Measurements from ENCODE around the gene MDFI. TPM values are rescaled to one million over a fixed set of nuclear protein-coding genes. Genes with fewer than 3 reads are reported as not detected.

MDFI gene
- polyA plus RNA-seq, 1 of the 3 experiments (the other 2 are of a cell fraction), result 7.0 TPM

- no peak overlapping the region for H3K4me2 ChIP-seq
- no peak overlapping the region for H2AFZ ChIP-seq (ENCODE audit: low read depth)
- H3K27ac ChIP-seq (ENCODE audit: low read depth in 2 of 2, low read length in 1 of 2), result no peak overlapping the region
- no peaks in the 10 kb centered on the region for H3K36me3 ChIP-seq (replicated peaks in 1 of 2; ENCODE audit: control insufficient read depth in 1 of 2, insufficient read depth in 2 of 2, low read length in 1 of 2)
- H3K4me1 ChIP-seq (ENCODE audit: control insufficient read depth in 1 of 2, insufficient read depth in 2 of 2, low read depth in 1 of 2, low read length in 1 of 2), result peaks cover 35 to 42% of the 10 kb centered on the region in 2 experiments
- DNase-seq, result no peak
- H4K20me1 ChIP-seq (ENCODE audit: insufficient read depth), result no peaks in the 10 kb centered on the region
- 79% methylated on average over 4 of the region's 14 CpGs for WGBS (ENCODE audit: low lambda C conversion rate)
- ChIA-PET POLR2A (no interaction called here), CTCF (interaction anchor here (0.9 to 1.5 kb wide), 4 partner anchors 15 to 252 kb away, joined by 3 read pairs; no protein-coding TSS in a partner anchor)
- no peaks in the 10 kb centered on the region for H3K9me3 ChIP-seq
- H3F3A ChIP-seq (replicated peaks; ENCODE audit: insufficient read depth), result peaks cover 33% of the 10 kb centered on the region
- H3K27me3 ChIP-seq (ENCODE audit: insufficient read depth), result no peaks in the 10 kb centered on the region
- H3K79me2 ChIP-seq (ENCODE audit: insufficient read depth), result peaks cover 31% of the 10 kb centered on the region
- TF ChIP-seq NRF1 (IDR thresholded peaks at IDR 0.05; ENCODE audit: low read depth, low read length) (no peak), PBX3 (IDR thresholded peaks at IDR 0.05) (no peak), RFX5 (IDR thresholded peaks at IDR 0.05; ENCODE audit: low read length) (no peak), MEF2A (IDR thresholded peaks at IDR 0.05; ENCODE audit: borderline replicate concordance, low read depth) (no peak), GATA2 (CRISPR knock-in tag; IDR thresholded peaks at IDR 0.05) (no peak), TCF12 (IDR thresholded peaks at IDR 0.05) (no peak), USF1 (IDR thresholded peaks at IDR 0.05; ENCODE audit: borderline replicate concordance, low read depth) (no peak), EP300 (IDR thresholded peaks at IDR 0.05; ENCODE audit: borderline replicate concordance in 1 of 2, low read depth in 1 of 2, low read length in 1 of 2) (no peak), RAD21 (IDR thresholded peaks at IDR 0.05; ENCODE audit: low read length) (no peak), TAF1 (IDR thresholded peaks at IDR 0.05; ENCODE audit: borderline replicate concordance, low read depth, low read length) (no peak), ZBTB33 (IDR thresholded peaks at IDR 0.05; ENCODE audit: borderline replicate concordance, low read depth) (no peak), ELF1 (IDR thresholded peaks at IDR 0.05) (no peak), EZH2phosphoT487 (IDR thresholded peaks at IDR 0.05; ENCODE audit: borderline replicate concordance, low read depth) (no peak), POLR2AphosphoS5 (IDR thresholded peaks at IDR 0.05; ENCODE audit: low read depth, low read length) (no peak), MAX (IDR thresholded peaks at IDR 0.05; ENCODE audit: low read depth) (no peak), JUND (IDR thresholded peaks at IDR 0.05) (no peak), YY1 (IDR thresholded peaks at IDR 0.05; ENCODE audit: low read depth) (no peak)
- TF ChIP-seq, protein P1, sequence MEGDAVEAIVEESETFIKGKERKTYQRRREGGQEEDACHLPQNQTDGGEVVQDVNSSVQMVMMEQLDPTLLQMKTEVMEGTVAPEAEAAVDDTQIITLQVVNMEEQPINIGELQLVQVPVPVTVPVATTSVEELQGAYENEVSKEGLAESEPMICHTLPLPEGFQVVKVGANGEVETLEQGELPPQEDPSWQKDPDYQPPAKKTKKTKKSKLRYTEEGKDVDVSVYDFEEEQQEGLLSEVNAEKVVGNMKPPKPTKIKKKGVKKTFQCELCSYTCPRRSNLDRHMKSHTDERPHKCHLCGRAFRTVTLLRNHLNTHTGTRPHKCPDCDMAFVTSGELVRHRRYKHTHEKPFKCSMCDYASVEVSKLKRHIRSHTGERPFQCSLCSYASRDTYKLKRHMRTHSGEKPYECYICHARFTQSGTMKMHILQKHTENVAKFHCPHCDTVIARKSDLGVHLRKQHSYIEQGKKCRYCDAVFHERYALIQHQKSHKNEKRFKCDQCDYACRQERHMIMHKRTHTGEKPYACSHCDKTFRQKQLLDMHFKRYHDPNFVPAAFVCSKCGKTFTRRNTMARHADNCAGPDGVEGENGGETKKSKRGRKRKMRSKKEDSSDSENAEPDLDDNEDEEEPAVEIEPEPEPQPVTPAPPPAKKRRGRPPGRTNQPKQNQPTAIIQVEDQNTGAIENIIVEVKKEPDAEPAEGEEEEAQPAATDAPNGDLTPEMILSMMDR (IDR thresholded peaks at IDR 0.05), result no peak
- TF ChIP-seq, protein P2, sequence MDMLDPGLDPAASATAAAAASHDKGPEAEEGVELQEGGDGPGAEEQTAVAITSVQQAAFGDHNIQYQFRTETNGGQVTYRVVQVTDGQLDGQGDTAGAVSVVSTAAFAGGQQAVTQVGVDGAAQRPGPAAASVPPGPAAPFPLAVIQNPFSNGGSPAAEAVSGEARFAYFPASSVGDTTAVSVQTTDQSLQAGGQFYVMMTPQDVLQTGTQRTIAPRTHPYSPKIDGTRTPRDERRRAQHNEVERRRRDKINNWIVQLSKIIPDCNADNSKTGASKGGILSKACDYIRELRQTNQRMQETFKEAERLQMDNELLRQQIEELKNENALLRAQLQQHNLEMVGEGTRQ (IDR thresholded peaks at IDR 0.05; ENCODE audit: borderline replicate concordance, low read depth, low read length), result no peak
- no peak overlapping the region for H3K4me3 ChIP-seq (ENCODE audit: low read depth in 2 of 2, low read length in 1 of 2)
- H3K9me2 ChIP-seq, result no peaks in the 10 kb centered on the region
- H3K9ac ChIP-seq, result no peak overlapping the region
Measured at GRCh38 chr6:41702771-41703494, 64.7 kb downstream of the MDFI start.

Data from SK-N-SH (cell line).